ENCODE data around the gene CAMK1G. TPM values are rescaled to one million over a fixed set of nuclear protein-coding genes. Genes with fewer than 3 reads are reported as not detected.

The CAMK1G gene
- total RNA-seq, 1 donor from 2014 or later: 3.8 TPM

DNA sequence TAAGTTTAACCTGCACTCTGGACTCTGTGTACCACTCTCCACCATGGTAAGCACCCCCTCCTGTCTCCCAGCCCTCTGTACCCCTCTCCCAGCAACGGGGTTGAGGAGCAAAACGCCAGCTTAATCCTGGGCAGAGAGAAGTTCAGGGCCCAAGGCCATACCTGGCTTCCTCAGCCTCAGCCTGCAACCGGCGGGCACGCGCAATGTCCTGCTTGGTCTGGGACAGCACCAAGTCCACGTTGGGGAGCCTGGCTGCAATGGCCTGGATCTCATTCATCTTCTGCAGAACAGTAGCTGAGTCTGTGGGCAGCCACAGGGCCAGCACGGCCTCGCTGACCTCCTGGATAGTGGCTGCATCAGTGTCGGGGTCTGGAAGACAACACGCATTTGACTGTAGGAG lies 34.8 kb downstream of the CAMK1G start:
- H3K4me3 Mint-ChIP-seq: no peak overlapping the region
- peaks cover 21% of the 10 kb centered on the region for H3K4me1 Mint-ChIP-seq
- H3K36me3 Mint-ChIP-seq: peaks cover 13% of the 10 kb centered on the region
- TF ChIP-seq CTCF (IDR thresholded peaks at IDR 0.05; ENCODE audit: unreplicated experiment): no peak
- no peak overlapping the region for H3K27ac Mint-ChIP-seq
- H3K27me3 Mint-ChIP-seq (ENCODE audit: low read depth): peaks cover 5% of the 10 kb centered on the region
- no peak for DNase-seq (ENCODE audit: low spot score in 2 of 2, unreplicated experiment in 2 of 2)
- H3K9me3 Mint-ChIP-seq: no peaks in the 10 kb centered on the region

DNA sequence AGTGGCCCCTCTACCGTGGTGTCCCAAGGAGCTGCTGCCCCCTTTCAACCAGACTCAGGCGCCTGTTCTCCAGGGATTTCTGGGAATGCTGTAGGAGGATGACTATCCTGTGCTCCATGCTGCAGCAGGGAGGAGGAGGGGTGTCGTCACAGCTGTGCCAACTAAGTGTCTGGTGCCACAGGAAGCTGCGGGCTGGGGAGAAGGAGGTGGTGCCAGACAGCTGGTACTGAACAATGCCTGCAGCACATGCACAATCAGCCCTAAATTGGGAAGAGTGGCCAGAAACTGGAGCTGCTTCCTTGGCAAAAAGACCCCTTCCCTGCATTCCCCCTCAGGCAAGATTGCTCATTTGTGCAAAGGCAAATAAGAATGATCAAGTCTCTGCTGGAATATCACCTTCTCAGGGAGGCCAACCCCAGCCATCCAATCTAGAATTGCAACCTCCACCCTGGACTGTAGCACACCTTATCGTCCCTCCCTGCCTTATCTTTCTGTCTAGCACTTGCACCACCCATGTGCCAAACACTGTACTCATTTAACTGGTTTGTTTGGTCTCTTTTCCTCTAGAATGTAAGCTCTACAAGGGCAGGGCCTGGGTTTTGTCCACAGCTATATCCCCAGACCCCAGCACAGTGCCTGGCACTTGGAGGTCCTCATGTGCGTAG lies 35.4 kb downstream of the CAMK1G start:
- peaks cover 5% of the 10 kb centered on the region for H3K27me3 Mint-ChIP-seq (ENCODE audit: low read depth)
- no peak overlapping the region for H3K27ac Mint-ChIP-seq
- H3K9me3 Mint-ChIP-seq: no peaks in the 10 kb centered on the region
- no peak for DNase-seq (ENCODE audit: low spot score in 2 of 2, unreplicated experiment in 2 of 2)
- H3K4me1 Mint-ChIP-seq: peaks cover 21% of the 10 kb centered on the region
- TF ChIP-seq CTCF (IDR thresholded peaks at IDR 0.05; ENCODE audit: unreplicated experiment): no peak
- H3K36me3 Mint-ChIP-seq: peaks cover 13% of the 10 kb centered on the region
- H3K4me3 Mint-ChIP-seq: no peak overlapping the region

DNA sequence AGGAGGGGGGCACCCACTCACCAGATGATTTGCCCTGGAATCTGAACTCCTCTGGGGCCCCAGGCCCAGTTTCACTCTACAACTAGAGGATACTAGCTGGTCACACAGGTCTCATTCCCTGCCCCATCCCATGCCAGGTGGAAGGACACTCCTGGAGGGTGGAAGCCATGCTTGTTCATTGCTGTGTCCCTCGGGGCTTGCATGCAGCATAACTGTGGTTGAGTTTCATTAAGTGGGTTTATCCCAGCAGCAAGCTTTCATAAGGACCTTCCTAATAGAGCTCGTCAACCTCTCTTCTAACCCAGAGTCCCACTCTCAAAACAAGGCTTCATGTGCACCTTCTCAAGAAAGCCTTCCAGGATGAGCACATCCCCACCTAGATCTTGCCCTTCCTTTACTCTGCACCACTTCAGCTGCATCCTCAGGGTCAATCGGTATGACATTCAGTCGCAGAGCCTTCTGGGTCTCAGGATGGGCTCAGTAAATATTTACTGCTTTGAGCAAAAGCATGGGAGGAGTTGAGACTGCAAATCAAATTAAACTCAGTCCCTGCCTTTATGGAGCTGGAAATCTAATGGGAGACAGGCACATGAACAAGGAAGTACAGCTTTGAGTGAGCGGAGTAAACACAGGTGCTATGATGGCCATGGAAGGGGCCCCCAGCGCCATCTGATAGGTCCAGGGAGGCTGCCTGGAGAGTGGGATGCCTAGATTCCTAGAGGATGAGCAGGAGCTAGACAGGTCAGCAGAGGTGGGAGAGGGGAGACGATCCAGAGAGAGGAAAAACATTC lies 36.4 kb downstream of the CAMK1G start:
- Mint-ChIP-seq H3K4me3 (no peak overlapping the region), H3K9me3 (no peaks in the 10 kb centered on the region), H3K36me3 (peaks cover 13% of the 10 kb centered on the region), H3K27ac (no peak overlapping the region), H3K27me3 (ENCODE audit: low read depth) (peaks cover 12% of the 10 kb centered on the region), H3K4me1 (peaks cover 21% of the 10 kb centered on the region)
- no peak for TF ChIP-seq CTCF (IDR thresholded peaks at IDR 0.05; ENCODE audit: unreplicated experiment)
- no peak for DNase-seq (ENCODE audit: low spot score in 2 of 2, unreplicated experiment in 2 of 2)

- no peak for DNase-seq (ENCODE audit: low spot score in 2 of 2, unreplicated experiment in 2 of 2)
- peaks cover 13% of the 10 kb centered on the region for H3K36me3 Mint-ChIP-seq
- no peaks in the 10 kb centered on the region for H3K9me3 Mint-ChIP-seq
- no peak for TF ChIP-seq CTCF (IDR thresholded peaks at IDR 0.05; ENCODE audit: unreplicated experiment)
- H3K4me1 Mint-ChIP-seq: peaks cover 21% of the 10 kb centered on the region
- no peak overlapping the region for H3K4me3 Mint-ChIP-seq
- peaks cover 12% of the 10 kb centered on the region for H3K27me3 Mint-ChIP-seq (ENCODE audit: low read depth)
- H3K27ac Mint-ChIP-seq: peak overlapping the region; percentile 40
Observed at GRCh38 chr1:209620487-209620884, 37.0 kb downstream of the CAMK1G start.

- Mint-ChIP-seq H3K27ac (peak overlapping the region; percentile 47), H3K9me3 (no peaks in the 10 kb centered on the region), H3K27me3 (ENCODE audit: low read depth) (peaks cover 10% of the 10 kb centered on the region), H3K36me3 (peaks cover 9% of the 10 kb centered on the region), H3K4me3 (no peak overlapping the region), H3K4me1 (peaks cover 21% of the 10 kb centered on the region)
- TF ChIP-seq CTCF (IDR thresholded peaks at IDR 0.05; ENCODE audit: unreplicated experiment): no peak
- no peak for DNase-seq (ENCODE audit: low spot score in 2 of 2, unreplicated experiment in 2 of 2)
Observed at GRCh38 chr1:209621286-209621685, 37.8 kb downstream of the CAMK1G start.
